T-cell (primary cell): ENCODE results near the gene SVEP1. TPM values are rescaled to one million over a fixed set of nuclear protein-coding genes. Genes with fewer than 3 reads are reported as not detected.
"Not testable (repeated sequence)": the region's sequence is repeated elsewhere in the genome, so short reads cannot be mapped to it uniquely, and the experiment has no call there.

Experiments used
- ATAC-seq, 4 experiments: fragments of 200-7000 bp in 3 of 4; fragments of 150-1000 bp in 1 of 4; cut with Tn5 transposase; replicated peaks in 1 of 4; 1 replicate in 3 of 4; 2 replicates in 1 of 4; pipeline ENCODE4 v1.10.0; 2021; ENCODE audit warnings: moderate library complexity in 3 of 4, mild to moderate bottlenecking in 2 of 4, moderate number of reproducible peaks in 1 of 4
- CTCF ChIA-PET, 2 donors: fragments of 300-600 bp; sonication (Branson Sonifier 250); formaldehyde crosslinking; loops; one replicate each; lab custom pipeline; 2022; ENCODE audit warnings: antibody characterized with exemption in 2 of 2; lab: Charles Lee
- POLR2A ChIA-PET, 2 donors: fragments of 300-600 bp; sonication (Branson Sonifier 250); formaldehyde crosslinking; loops; one replicate each; lab custom pipeline; 2022; ENCODE audit warnings: antibody characterized with exemption in 2 of 2; lab: Charles Lee
- DNase-seq, 35 experiments: peaks; one replicate each; pipeline versions ENCODE4 v3.0.0 to v3.0.0-alpha.2; 2013 to 2023
- H3K27ac ChIP-seq: one replicate; pipeline ENCODE4 v1.5.1; 2013; ENCODE audit warnings: low read length
- H3K27me3 ChIP-seq, 2 experiments: replicated peaks in 1 of 2; 1 replicate in 1 of 2; 2 replicates in 1 of 2; pipeline versions ENCODE4 v1.6.1 to v1.7.0; 2013; ENCODE audit warnings: low read length in 1 of 2, mixed read lengths in 1 of 2; ENCODE audit not compliant: control insufficient read depth in 2 of 2, insufficient read depth in 2 of 2; ENCODE audit errors: extremely low read depth in 1 of 2
- H3K36me3 ChIP-seq, 2 donors: 1 replicate in 1 of 2; 2 replicates in 1 of 2; pipeline versions ENCODE4 v1.6.1 to v1.7.0; 2013; ENCODE audit warnings: low read length in 1 of 2; ENCODE audit not compliant: control insufficient read depth in 2 of 2, insufficient read depth in 1 of 2; ENCODE audit errors: extremely low read depth in 1 of 2
- H3K4me1 ChIP-seq, 2 experiments: 1 replicate in 1 of 2; 2 replicates in 1 of 2; pipeline versions ENCODE4 v1.6.1 to v1.7.0; 2013; ENCODE audit warnings: low read length in 2 of 2, mixed read lengths in 1 of 2; ENCODE audit not compliant: insufficient read depth in 2 of 2, control insufficient read depth in 1 of 2; ENCODE audit errors: extremely low read depth in 1 of 2
- H3K4me3 ChIP-seq, 2 donors: 1 replicate in 1 of 2; 2 replicates in 1 of 2; pipeline versions ENCODE4 v1.5.1 to v1.7.0; 2013; ENCODE audit warnings: mild to moderate bottlenecking in 2 of 2, low read length in 1 of 2, moderate library complexity in 1 of 2; ENCODE audit not compliant: control insufficient read depth in 1 of 2; ENCODE audit errors: extremely low read depth in 1 of 2
- H3K9me3 ChIP-seq: 2 replicates; pipeline ENCODE4 v1.7.0; 2013
- H3K27ac Mint-ChIP-seq, 2 donors: one replicate each; pipeline ENCODE4 v1.8.0; 2020 to 2021; ENCODE audit warnings: mild to moderate bottlenecking in 2 of 2, mixed read lengths in 2 of 2
- H3K27me3 Mint-ChIP-seq, 2 donors: one replicate each; pipeline ENCODE4 v1.8.0; 2021 to 2022; ENCODE audit warnings: mixed read lengths in 2 of 2
- H3K36me3 Mint-ChIP-seq: one replicate; pipeline ENCODE4 v1.8.0; 2021; ENCODE audit warnings: mixed read lengths
- H3K4me1 Mint-ChIP-seq, 3 donors: one replicate each; pipeline ENCODE4 v1.8.0; 2020 to 2022; ENCODE audit warnings: mixed read lengths in 3 of 3, mild to moderate bottlenecking in 1 of 3
- H3K4me3 Mint-ChIP-seq, 3 donors: one replicate each; pipeline ENCODE4 v1.8.0; 2020 to 2022; ENCODE audit warnings: mild to moderate bottlenecking in 3 of 3, mixed read lengths in 3 of 3, moderate library complexity in 3 of 3
- H3K9me3 Mint-ChIP-seq, 3 donors: one replicate each; pipeline ENCODE4 v1.8.0; 2020 to 2022; ENCODE audit warnings: mixed read lengths in 3 of 3
- WGBS: methylation state at CpG from one replicate; pipeline ENCODE4 v1.1.5; 2013; ENCODE audit warnings: missing lambda C conversion rate; ENCODE audit not compliant: insufficient coverage; 5-methylcytosine and 5-hydroxymethylcytosine counted together
- total RNA-seq, 35 experiments: library from RNA in 6 of 35; stranded (reverse) in 6 of 35; fragments of 120-200 nt in 1 of 35; gene quantifications; one replicate each; pipeline versions ENCODE4 v1.2.1 to v1.2.4 and lab custom pipeline; 2013 to 2026

SVEP1 gene
- total RNA-seq, 5 donors from 2014 or later (not counting 1 experiment from before 2014, with no cell fraction given): 0.03 to 0.12 (median 0.10) TPM; not detected in 2

GRCh38 chr9:110399983-110400382 lies 179.6 kb downstream of the SVEP1 start:
- H3K9me3 Mint-ChIP-seq: no peaks in the 10 kb centered on the region

GRCh38 chr9:110398992-110399391 lies 180.5 kb downstream of the SVEP1 start:
- POLR2A ChIA-PET, H3K4me1 Mint-ChIP-seq, DNase-seq, H3K36me3 ChIP-seq, H3K4me3 ChIP-seq, H3K27ac ChIP-seq, H3K4me3 Mint-ChIP-seq, H3K27me3 Mint-ChIP-seq, H3K27me3 ChIP-seq, CTCF ChIA-PET, ATAC-seq, H3K9me3 ChIP-seq, H3K4me1 ChIP-seq, H3K27ac Mint-ChIP-seq, H3K36me3 Mint-ChIP-seq, H3K9me3 Mint-ChIP-seq: not testable (repeated sequence)
- no CpG with 5 or more reads among the region's 2 CpGs for WGBS

More at GRCh38 chr9:110399983-110400382, 179.6 kb downstream of the SVEP1 start:
- no peak for ATAC-seq
- Histone ChIP-seq H3K27ac (no peak overlapping the region), H3K4me3 (no peak overlapping the region), H3K4me1 (no peaks in the 10 kb centered on the region), H3K27me3 (no peaks in the 10 kb centered on the region), H3K36me3 (no peaks in the 10 kb centered on the region), H3K9me3 (no peaks in the 10 kb centered on the region)
- ChIA-PET POLR2A (no interaction called here), CTCF (no interaction called here)
- no peaks in the 10 kb centered on the region for H3K4me1 Mint-ChIP-seq
- no peak overlapping the region for H3K27ac Mint-ChIP-seq
- no peaks in the 10 kb centered on the region for H3K27me3 Mint-ChIP-seq
- no peaks in the 10 kb centered on the region for H3K36me3 Mint-ChIP-seq
- no peak overlapping the region for H3K4me3 Mint-ChIP-seq
- WGBS: 60% methylated on average over 1 of the region's 4 CpGs
- DNase-seq: no peak

- no peak overlapping the region for H3K27ac Mint-ChIP-seq
- H3K4me1 Mint-ChIP-seq: no peaks in the 10 kb centered on the region
- H3K36me3 Mint-ChIP-seq: no peaks in the 10 kb centered on the region
- no peak overlapping the region for H3K4me3 Mint-ChIP-seq
- H3K27me3 Mint-ChIP-seq: peaks cover 7% of the 10 kb centered on the region in 2 donors
- Histone ChIP-seq H3K4me3 (no peak overlapping the region), H3K27ac (no peak overlapping the region), H3K27me3 (no peaks in the 10 kb centered on the region), H3K4me1 (no peaks in the 10 kb centered on the region), H3K36me3 (no peaks in the 10 kb centered on the region), H3K9me3 (no peaks in the 10 kb centered on the region)
- ATAC-seq: no peak
- ChIA-PET CTCF (no interaction called here), POLR2A (no interaction called here)
- no peak for DNase-seq
- no CpG with 5 or more reads among the region's 2 CpGs for WGBS
- H3K9me3 Mint-ChIP-seq: peaks cover 0 to 3% (median 0%) of the 10 kb centered on the region in 3 donors
These were observed 187.6 kb downstream of the SVEP1 start for GRCh38 chr9:110391826-110392485.

- H3K27me3 Mint-ChIP-seq: peaks cover 7% of the 10 kb centered on the region in 2 donors
- H3K36me3 ChIP-seq: no peaks in the 10 kb centered on the region
- H3K27ac Mint-ChIP-seq: no peak overlapping the region
- no peaks in the 10 kb centered on the region for H3K36me3 Mint-ChIP-seq
- CTCF ChIA-PET: no interaction called here
- H3K9me3 Mint-ChIP-seq: peaks cover 0 to 3% (median 0%) of the 10 kb centered on the region in 3 donors
- H3K27ac ChIP-seq: no peak overlapping the region
- POLR2A ChIA-PET: no interaction called here
- no CpG with 5 or more reads among the region's 3 CpGs for WGBS
- H3K4me3 Mint-ChIP-seq: no peak overlapping the region
- no peaks in the 10 kb centered on the region for H3K9me3 ChIP-seq
- H3K27me3 ChIP-seq: no peaks in the 10 kb centered on the region
- DNase-seq (no peak), ATAC-seq (no peak)
- no peaks in the 10 kb centered on the region for H3K4me1 ChIP-seq
- H3K4me3 ChIP-seq: no peak overlapping the region
- no peaks in the 10 kb centered on the region for H3K4me1 Mint-ChIP-seq
These were observed 190.3 kb downstream of the SVEP1 start for GRCh38 chr9:110389148-110389750.

- no peaks in the 10 kb centered on the region for H3K4me1 Mint-ChIP-seq
These were observed 196.1 kb downstream of the SVEP1 start for GRCh38 chr9:110383491-110383890.

GRCh38 chr9:110382731-110383130 lies 196.8 kb downstream of the SVEP1 start:
- Histone ChIP-seq H3K4me3 (no peak overlapping the region), H3K4me1 (no peaks in the 10 kb centered on the region), H3K27me3 (peaks cover 0 to 8% of the 10 kb centered on the region in 2 experiments), H3K27ac (no peak overlapping the region), H3K9me3 (no peaks in the 10 kb centered on the region), H3K36me3 (no peaks in the 10 kb centered on the region)
- Mint-ChIP-seq H3K27ac (no peak overlapping the region), H3K27me3 (peaks cover 0 to 17% of the 10 kb centered on the region in 2 donors), H3K36me3 (no peaks in the 10 kb centered on the region), H3K4me1 (no peaks in the 10 kb centered on the region), H3K9me3 (no peaks in the 10 kb centered on the region), H3K4me3 (no peak overlapping the region)
- 80% methylated on average over 1 of the region's 4 CpGs for WGBS
- ChIA-PET POLR2A (no interaction called here), CTCF (no interaction called here)
- ATAC-seq (no peak), DNase-seq (no peak)

More at GRCh38 chr9:110383491-110383890, 196.1 kb downstream of the SVEP1 start:
- Mint-ChIP-seq H3K4me3 (no peak overlapping the region), H3K27ac (no peak overlapping the region), H3K36me3 (no peaks in the 10 kb centered on the region), H3K9me3 (no peaks in the 10 kb centered on the region), H3K27me3 (peaks cover 0 to 12% of the 10 kb centered on the region in 2 donors)
- Histone ChIP-seq H3K9me3 (no peaks in the 10 kb centered on the region), H3K36me3 (no peaks in the 10 kb centered on the region), H3K27ac (no peak overlapping the region), H3K4me1 (no peaks in the 10 kb centered on the region), H3K27me3 (peaks cover 0 to 8% of the 10 kb centered on the region in 2 experiments), H3K4me3 (no peak overlapping the region)
- DNase-seq: no peak
- ATAC-seq: no peak
- ChIA-PET POLR2A (interaction anchor here in 1 of 2 donors (0.5 kb wide), 1 partner anchor 146 kb away, joined by 4 read pairs; no protein-coding TSS in a partner anchor), CTCF (no interaction called here)
- WGBS: 75% methylated on average over 5 of the region's 6 CpGs
